Neural cell (in vitro differentiated cells): ENCODE data around the gene C3orf62. TPM values are rescaled to one million over a fixed set of nuclear protein-coding genes. Genes with fewer than 3 reads are reported as not detected.

Experiments
- H2AFZ ChIP-seq: fragments of 200-600, 300-800 bp; sonication (generic), shearing (Covaris generic); 2 replicates; pipeline ENCODE4 v1.6.0; 2014; ENCODE audit warnings: low read depth, mild to moderate bottlenecking, antibody characterized with exemption, low read length, moderate library complexity
- H3F3A ChIP-seq: fragments of 200-600 bp; shearing (Covaris generic); 2 replicates; pipeline ENCODE4 v1.6.1; 2016; ENCODE audit warnings: mild to moderate bottlenecking, moderate library complexity, mixed read lengths, antibody characterized with exemption, low read length; ENCODE audit not compliant: insufficient read depth, poor library complexity, severe bottlenecking
- H3K27ac ChIP-seq: fragments of 200-600, 300-800 bp; sonication (generic), shearing (Covaris generic); 2 replicates; pipeline ENCODE4 v1.5.1; 2014; ENCODE audit warnings: mild to moderate bottlenecking, low read length, moderate library complexity
- H3K27me3 ChIP-seq: fragments of 300-800, 200-600 bp; sonication (generic), shearing (Covaris generic); 2 replicates; pipeline ENCODE4 v1.6.0; 2014; ENCODE audit warnings: mild to moderate bottlenecking, low read depth, low read length, moderate library complexity; ENCODE audit not compliant: insufficient read depth
- H3K36me3 ChIP-seq: fragments of 300-800, 200-600 bp; sonication (generic), shearing (Covaris generic); 2 replicates; pipeline ENCODE4 v1.5.1; 2014; ENCODE audit warnings: mild to moderate bottlenecking, antibody characterized with exemption, low read length, moderate library complexity; ENCODE audit not compliant: insufficient read depth
- H3K4me2 ChIP-seq: fragments of 300-800, 200-600 bp; sonication (generic), shearing (Covaris generic); 2 replicates; pipeline ENCODE4 v1.6.0; 2014; ENCODE audit warnings: mild to moderate bottlenecking, low read length
- H3K4me3 ChIP-seq: fragments of 300-800, 200-600 bp; sonication (generic), shearing (Covaris generic); 2 replicates; pipeline ENCODE4 v1.5.1; 2014; ENCODE audit warnings: mild to moderate bottlenecking, low read length, moderate library complexity
- H3K79me2 ChIP-seq: fragments of 200-600 bp; shearing (Covaris generic); replicated peaks from 2 replicates; pipeline ENCODE4 v1.6.0; 2014; ENCODE audit warnings: mild to moderate bottlenecking, low read length, moderate library complexity; ENCODE audit not compliant: insufficient read depth
- H3K9ac ChIP-seq: fragments of 300-800, 200-600 bp; sonication (generic), shearing (Covaris generic); 2 replicates; pipeline ENCODE4 v1.6.1; 2016; ENCODE audit warnings: mild to moderate bottlenecking, low read length, mixed read lengths
- H3K9me2 ChIP-seq: fragments of 200-600 bp; shearing (Covaris generic); 2 replicates; pipeline ENCODE4 v1.6.1; 2016; ENCODE audit warnings: mild to moderate bottlenecking, low read length, mixed read lengths; ENCODE audit not compliant: insufficient read depth
- H3K9me3 ChIP-seq: fragments of 200-600, 300-800 bp; sonication (generic), shearing (Covaris generic); 2 replicates; pipeline ENCODE4 v1.6.1; 2016; ENCODE audit warnings: mild to moderate bottlenecking, mixed run types, low read length, moderate library complexity, mixed read lengths
- H4K20me1 ChIP-seq: fragments of 200-600 bp; shearing (Covaris generic); 2 replicates; pipeline ENCODE4 v1.6.1; 2016; ENCODE audit warnings: mild to moderate bottlenecking, mixed run types; ENCODE audit not compliant: insufficient read depth
- CTCF ChIP-seq: fragments of 450-650 bp; IDR thresholded peaks from 2 replicates; pipeline ENCODE4 v1.5.1; 2014; ENCODE audit warnings: antibody characterized with exemption, mild to moderate bottlenecking, moderate library complexity; ENCODE audit not compliant: poor library complexity, severe bottlenecking
- EP300 ChIP-seq: fragments of 450-650 bp; conservative IDR thresholded peaks from 2 replicates; pipeline ENCODE4 v1.6.1; 2014; ENCODE audit warnings: antibody characterized with exemption, mild to moderate bottlenecking, moderate library complexity; ENCODE audit not compliant: poor library complexity, severe bottlenecking
- EZH2 ChIP-seq: fragments of 200-600, 300-800 bp; shearing (Covaris generic), sonication (generic); IDR thresholded peaks from 2 replicates; pipeline ENCODE4 v1.6.1; 2014; ENCODE audit warnings: antibody characterized with exemption, low read length, borderline replicate concordance, mild to moderate bottlenecking; ENCODE audit not compliant: insufficient read depth, poor library complexity, severe bottlenecking
- MXI1 ChIP-seq: fragments of 450-650 bp; conservative IDR thresholded peaks from 2 replicates; pipeline ENCODE4 v1.6.1; 2014; ENCODE audit warnings: antibody characterized with exemption, mild to moderate bottlenecking; ENCODE audit not compliant: poor library complexity, severe bottlenecking
- POLR2AphosphoS5 ChIP-seq: IDR thresholded peaks from 2 replicates; pipeline ENCODE4 v1.6.1; 2012
- RAD21 ChIP-seq: fragments of 450-650 bp; conservative IDR thresholded peaks from 2 replicates; pipeline ENCODE4 v1.6.1; 2014; ENCODE audit warnings: antibody characterized with exemption, mild to moderate bottlenecking, moderate library complexity
- REST ChIP-seq: IDR thresholded peaks from 2 replicates; pipeline ENCODE4 v1.6.1; 2012; ENCODE audit warnings: borderline replicate concordance
- SMC3 ChIP-seq: fragments of 450-650 bp; conservative IDR thresholded peaks from 2 replicates; pipeline ENCODE4 v1.6.1; 2014; ENCODE audit warnings: antibody characterized with exemption, mild to moderate bottlenecking, moderate library complexity; ENCODE audit not compliant: poor library complexity
- TAF1 ChIP-seq: IDR thresholded peaks from 2 replicates; pipeline ENCODE4 v1.6.1; 2012; ENCODE audit warnings: low read depth
- polyA plus RNA-seq: library from polyadenylated mRNA; depleted of rRNA; stranded (reverse); fragments of >200 nt; gene quantifications from 2 replicates; pipeline ENCODE4 v1.2.3, GENCODE V29; 2014

The C3orf62 gene
- polyA plus RNA-seq, 1 donor from 2014 or later = 15.6 TPM

- Histone ChIP-seq H3K4me2 (no peak overlapping the region), H3K9ac (no peak overlapping the region), H2AFZ (no peak overlapping the region), H3K9me2 (no peaks in the 10 kb centered on the region), H3K4me3 (no peak overlapping the region), H3K9me3 (no peaks in the 10 kb centered on the region), H3K27me3 (no peaks in the 10 kb centered on the region), H3K79me2 (no peaks in the 10 kb centered on the region), H4K20me1 (no peaks in the 10 kb centered on the region), H3F3A (no peaks in the 10 kb centered on the region), H3K36me3 (no peaks in the 10 kb centered on the region), H3K27ac (no peak overlapping the region)
- no peak for TF ChIP-seq EP300
- no peak for TF ChIP-seq MXI1
- TF ChIP-seq SMC3 = no peak
- no peak for TF ChIP-seq REST
- no peak for TF ChIP-seq RAD21
- TF ChIP-seq EZH2 = no peak
- no peak for TF ChIP-seq POLR2AphosphoS5
- no peak for TF ChIP-seq CTCF
- TF ChIP-seq TAF1 = no peak
Observed at GRCh38 chr3:49278548-49278947, 1.5 kb upstream of the C3orf62 start.

- H2AFZ ChIP-seq = no peak overlapping the region
- H4K20me1 ChIP-seq = no peaks in the 10 kb centered on the region
- H3K4me3 ChIP-seq = no peak overlapping the region
Observed at GRCh38 chr3:49277383-49277775, 347 bp upstream of the C3orf62 start.

More at GRCh38 chr3:49277383-49277775, 347 bp upstream of the C3orf62 start:
- no peaks in the 10 kb centered on the region for H3F3A ChIP-seq
- H3K9me2 ChIP-seq = no peaks in the 10 kb centered on the region
- no peak overlapping the region for H3K27ac ChIP-seq
- TF ChIP-seq EP300 = no peak
- no peaks in the 10 kb centered on the region for H3K79me2 ChIP-seq
- H3K9me3 ChIP-seq = no peaks in the 10 kb centered on the region
- H3K36me3 ChIP-seq = no peaks in the 10 kb centered on the region
- no peak overlapping the region for H3K4me2 ChIP-seq
- no peaks in the 10 kb centered on the region for H3K27me3 ChIP-seq
- H3K9ac ChIP-seq = no peak overlapping the region
